HUES6 (cell line): ENCODE results near the gene CDC5L.
A peak's percentile ranks its signal among the peaks of the same experiment; 100 is the strongest.
"Not testable (repeated sequence)": the region's sequence is repeated elsewhere in the genome, so short reads cannot be mapped to it uniquely, and the experiment has no call there.

Source experiments
- H3K27ac ChIP-seq: 2 replicates; pipeline ENCODE4 v1.7.0; 2013; ENCODE audit warnings: low read depth, mild to moderate bottlenecking, low read length, inconsistent platforms
- H3K27me3 ChIP-seq: 2 replicates; pipeline ENCODE4 v1.6.1; 2013; ENCODE audit warnings: low read length; ENCODE audit not compliant: control insufficient read depth, insufficient read depth
- H3K36me3 ChIP-seq: 2 replicates; pipeline ENCODE4 v1.6.1; 2013; ENCODE audit warnings: low read length; ENCODE audit not compliant: control insufficient read depth, insufficient read depth
- H3K4me1 ChIP-seq: 2 replicates; pipeline ENCODE4 v1.6.1; 2013; ENCODE audit warnings: low read length; ENCODE audit not compliant: control insufficient read depth, insufficient read depth
- H3K4me3 ChIP-seq: 2 replicates; pipeline ENCODE4 v1.5.1; 2013; ENCODE audit warnings: low read depth, low read length
- H3K9ac ChIP-seq: one replicate; pipeline ENCODE4 v1.6.1; 2013; ENCODE audit warnings: mild to moderate bottlenecking, low read length
- H3K9me3 ChIP-seq: 2 replicates; pipeline ENCODE4 v1.6.1; 2013; ENCODE audit warnings: low read depth, low read length; ENCODE audit not compliant: control insufficient read depth, insufficient read depth

CDC5L gene

DNA sequence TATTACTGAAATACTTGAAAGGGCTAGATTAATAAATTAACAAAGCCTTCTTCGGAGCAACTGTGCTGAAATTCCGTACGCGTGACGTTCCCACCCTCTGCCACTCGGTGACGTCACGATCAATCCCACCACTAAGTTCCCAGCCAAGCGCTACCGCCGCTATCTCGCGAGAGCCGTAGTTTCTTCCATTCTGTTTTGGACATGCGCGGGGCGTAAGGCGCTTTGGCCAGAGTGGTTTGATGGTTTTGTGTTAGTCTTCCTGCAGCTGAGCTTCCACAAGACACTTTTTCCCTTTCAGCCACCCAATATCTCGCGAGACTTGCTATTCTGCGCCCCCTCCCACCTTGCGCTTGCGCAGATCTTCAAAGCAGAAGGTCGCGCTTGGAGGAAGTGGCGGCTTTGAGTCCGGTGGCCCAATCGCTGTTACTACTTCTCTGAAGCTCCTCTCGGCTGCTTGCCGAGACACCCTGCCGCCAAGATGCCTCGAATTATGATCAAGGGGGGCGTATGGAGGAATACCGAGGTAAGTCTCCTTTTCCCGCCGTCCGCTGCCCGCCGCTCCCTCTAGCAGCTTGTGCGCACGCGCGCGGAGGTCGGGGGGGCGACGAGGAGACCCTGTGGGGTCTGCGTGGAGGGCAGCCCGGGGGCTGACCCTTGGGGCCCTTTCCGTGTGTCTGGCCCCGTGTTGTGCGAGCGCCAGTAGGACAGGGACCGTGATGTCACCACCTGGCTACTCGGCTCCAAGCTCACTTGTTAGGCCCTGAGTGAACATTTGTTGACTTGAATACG, at the start of gene CDC5L:
Gene CDC5L, plus strand, starts transcription at position 361 of the 789 bp plus-strand sequence. Its CDS starts 118 bp downstream, at position 479.
- H3K9me3 ChIP-seq: no peaks in the 10 kb centered on the region
- H3K9ac ChIP-seq: peak within 1 kb of the TSS; percentile 99
- H3K27ac ChIP-seq: peak within 1 kb of the TSS; percentile 97
- H3K4me3 ChIP-seq: peak within 1 kb of the TSS; percentile 94
- H3K27me3 ChIP-seq: no peaks in the 10 kb centered on the region
- H3K36me3 ChIP-seq: peaks cover 21% of the 10 kb centered on the region
- peaks cover 12% of the 10 kb centered on the region; the same call in 1 of the 2 replicates for H3K4me1 ChIP-seq

DNA sequence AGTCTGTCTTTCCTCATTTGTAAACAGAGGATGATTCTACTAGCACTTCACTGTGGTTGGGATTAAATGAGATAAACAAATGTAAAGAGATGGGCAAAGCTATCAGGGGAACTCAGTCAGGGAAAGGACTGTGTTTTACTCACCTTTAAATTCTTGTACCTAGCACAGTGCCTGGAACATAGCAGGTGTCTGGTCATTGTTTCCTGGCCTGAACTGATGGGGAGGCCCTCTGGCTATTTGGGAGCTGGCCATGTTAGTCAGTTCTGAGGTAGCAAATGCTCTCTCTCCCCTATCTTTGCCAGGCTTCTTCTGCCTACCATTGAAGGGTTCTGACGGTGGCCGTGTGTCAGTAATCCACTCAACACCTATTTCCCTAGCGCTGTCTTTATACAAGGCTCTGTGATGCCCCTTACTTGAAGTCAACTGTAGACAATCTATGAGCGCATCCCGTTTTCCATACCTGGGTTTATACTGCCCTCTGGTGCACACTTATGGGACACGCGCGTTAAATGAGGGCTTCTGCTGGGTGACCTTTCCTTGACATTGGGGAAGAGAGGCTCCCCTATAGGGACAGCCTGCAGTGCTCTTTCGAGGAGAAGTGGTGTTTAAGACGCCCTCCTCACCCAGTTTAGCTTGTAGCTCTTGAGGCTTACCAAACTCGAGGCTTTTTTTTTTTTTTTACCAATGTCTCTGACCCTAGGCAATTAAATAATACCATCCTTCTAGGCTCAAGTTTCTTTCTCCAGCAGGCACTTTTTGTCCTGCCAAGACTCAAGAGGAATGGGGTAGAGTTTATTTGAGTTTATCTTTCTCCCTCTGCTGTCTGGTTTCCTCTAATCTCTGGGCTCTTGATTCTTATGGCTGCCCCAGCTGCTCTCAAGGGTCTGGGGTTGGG, 49.0 kb upstream of the CDC5L start:
- H3K36me3 ChIP-seq: no peaks in the 10 kb centered on the region
- no peak overlapping the region for H3K9ac ChIP-seq
- H3K4me3 ChIP-seq: no peak overlapping the region
- H3K27me3 ChIP-seq: peaks cover 23% of the 10 kb centered on the region
- no peaks in the 10 kb centered on the region for H3K9me3 ChIP-seq
- peaks cover 11% of the 10 kb centered on the region for H3K4me1 ChIP-seq
- H3K27ac ChIP-seq: no peak overlapping the region

DNA sequence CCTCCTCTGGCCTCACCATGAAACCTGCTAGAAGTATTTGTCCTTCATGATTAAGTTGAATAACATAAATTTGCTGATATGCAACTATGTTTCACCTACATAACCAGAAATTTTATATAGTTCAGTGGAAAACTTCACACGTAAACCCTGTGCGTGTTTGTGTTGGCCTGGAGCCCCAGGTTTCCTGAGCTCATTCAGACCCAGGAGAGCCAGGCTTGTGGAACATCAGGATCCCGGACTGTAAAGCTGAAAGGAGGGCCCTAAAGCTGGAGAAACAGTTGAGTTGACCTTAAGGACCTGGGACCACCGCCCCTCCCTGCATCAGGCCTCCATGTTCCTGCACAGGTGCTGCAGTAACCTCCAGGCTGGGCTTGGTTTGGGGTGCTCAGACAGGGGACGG, 48.2 kb upstream of the CDC5L start:
- peaks cover 31% of the 10 kb centered on the region for H3K27me3 ChIP-seq

DNA sequence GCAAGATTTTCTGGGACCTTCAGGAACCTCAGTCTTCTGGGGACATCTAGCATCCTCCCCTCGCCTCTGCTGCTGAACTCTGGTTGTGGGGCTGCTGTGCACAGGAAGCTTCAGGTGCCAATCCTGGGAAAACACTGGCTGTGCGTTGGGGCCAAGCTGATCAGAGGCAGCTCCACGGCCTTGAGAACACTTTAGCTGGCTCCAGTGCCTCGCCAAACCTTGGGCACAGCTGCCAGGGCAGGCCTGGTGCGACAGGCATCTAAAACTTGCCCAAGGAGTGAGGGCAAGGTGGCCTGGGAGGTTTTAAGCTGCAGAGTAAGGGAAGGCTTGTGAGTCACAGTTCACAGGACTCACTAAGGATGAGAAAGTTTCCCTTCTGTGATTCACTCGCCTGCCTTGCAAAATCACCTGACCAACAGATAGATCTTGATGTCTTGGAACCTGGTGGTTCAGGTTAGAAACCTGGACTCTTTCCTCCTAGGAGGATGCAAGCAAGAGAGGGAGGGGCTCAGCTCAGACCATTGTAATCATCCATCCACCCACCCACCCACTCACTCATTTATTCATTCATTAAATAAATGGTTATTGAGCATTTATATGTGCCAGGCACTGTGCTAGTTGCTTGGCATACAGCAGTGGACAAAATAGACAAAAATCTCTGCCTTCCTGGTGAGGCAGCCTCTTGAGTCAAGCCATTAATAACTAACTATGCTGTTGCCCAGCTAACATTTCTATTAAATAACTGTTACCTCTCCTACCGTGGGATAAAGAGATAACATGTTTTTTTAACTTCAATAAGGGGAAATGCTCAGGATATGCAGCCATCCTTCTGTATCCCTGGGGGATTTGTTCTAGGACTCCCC, 47.5 kb upstream of the CDC5L start:
- Histone ChIP-seq H3K27me3 (peaks cover 31% of the 10 kb centered on the region), H3K27ac (no peak overlapping the region), H3K4me3 (no peak overlapping the region), H3K4me1 (peaks cover 11% of the 10 kb centered on the region), H3K9ac (no peak overlapping the region), H3K9me3 (no peaks in the 10 kb centered on the region), H3K36me3 (no peaks in the 10 kb centered on the region)

More for the DNA sequence above, 48.2 kb upstream of the CDC5L start:
- Histone ChIP-seq H3K4me1 (peaks cover 11% of the 10 kb centered on the region), H3K36me3 (no peaks in the 10 kb centered on the region), H3K9me3 (no peaks in the 10 kb centered on the region), H3K27ac (no peak overlapping the region), H3K9ac (no peak overlapping the region), H3K4me3 (no peak overlapping the region)

DNA sequence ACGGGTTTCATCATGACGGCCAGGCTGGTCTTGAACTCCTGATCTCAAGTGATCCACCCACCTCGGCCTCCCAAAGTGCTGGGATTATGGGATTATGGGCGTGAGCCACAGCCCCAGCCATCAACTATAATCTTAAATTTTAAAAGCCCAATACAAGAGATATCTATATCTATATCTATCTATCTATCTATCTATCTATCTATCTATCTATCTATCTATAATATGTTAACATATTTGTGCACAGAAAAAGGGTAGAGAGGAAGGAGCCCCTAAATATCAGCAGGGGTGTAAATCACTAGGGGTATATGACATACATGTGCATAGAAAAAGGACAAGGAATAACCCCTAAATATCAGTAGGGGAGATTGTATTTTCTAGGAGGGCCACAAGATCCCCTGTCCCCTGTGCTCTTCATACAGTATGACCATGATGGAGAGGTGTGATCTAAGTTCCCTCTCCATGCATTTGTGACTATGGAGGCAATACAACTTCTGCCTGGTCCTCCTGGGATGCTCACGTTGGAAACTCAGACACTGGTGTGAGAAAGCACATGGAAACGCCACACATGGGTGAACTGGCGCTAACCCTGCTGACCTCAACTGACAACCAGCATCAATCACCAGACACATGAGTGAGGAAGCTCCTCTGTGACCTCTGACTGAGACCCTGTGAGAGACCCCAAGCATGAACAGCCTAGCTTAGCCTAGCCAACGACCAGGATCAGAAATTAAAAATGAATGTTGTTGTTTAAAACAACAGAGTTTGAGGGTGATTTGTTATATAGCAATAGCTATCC, 46.2 kb upstream of the CDC5L start:
- peaks cover 31% of the 10 kb centered on the region for H3K27me3 ChIP-seq
- peaks cover 4% of the 10 kb centered on the region; the same call in 1 of the 2 replicates for H3K4me1 ChIP-seq
- H3K27ac ChIP-seq: no peak overlapping the region
- no peaks in the 10 kb centered on the region for H3K9me3 ChIP-seq
- H3K36me3 ChIP-seq: no peaks in the 10 kb centered on the region
- H3K4me3 ChIP-seq: no peak overlapping the region
- H3K9ac ChIP-seq: no peak overlapping the region

DNA sequence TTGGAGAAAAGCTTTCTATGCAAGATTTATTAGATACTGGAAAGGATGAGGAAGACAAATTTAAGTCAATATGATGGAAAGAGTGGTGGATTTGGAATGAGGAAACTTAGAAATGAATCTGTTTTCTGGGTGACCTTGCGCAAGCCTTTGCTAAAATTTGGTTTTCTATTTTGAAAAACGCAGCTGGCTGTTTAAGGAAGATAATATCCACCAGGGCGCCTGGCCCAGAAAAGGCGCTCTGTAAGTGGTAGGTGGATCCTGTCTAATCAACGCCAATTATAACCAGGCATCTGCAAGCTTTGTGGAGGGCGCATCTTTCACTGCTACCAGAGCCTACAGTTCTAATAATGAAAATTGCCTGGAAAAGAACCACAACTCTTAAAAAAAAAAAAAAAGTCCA, 45.5 kb upstream of the CDC5L start:
- no peak overlapping the region for H3K4me3 ChIP-seq
- no peak overlapping the region for H3K9ac ChIP-seq
- no peaks in the 10 kb centered on the region for H3K9me3 ChIP-seq
- H3K27me3 ChIP-seq: peaks cover 31% of the 10 kb centered on the region
- peaks cover 3% of the 10 kb centered on the region; the same call in 1 of the 2 replicates for H3K4me1 ChIP-seq
- no peaks in the 10 kb centered on the region for H3K36me3 ChIP-seq
- no peak overlapping the region for H3K27ac ChIP-seq

DNA sequence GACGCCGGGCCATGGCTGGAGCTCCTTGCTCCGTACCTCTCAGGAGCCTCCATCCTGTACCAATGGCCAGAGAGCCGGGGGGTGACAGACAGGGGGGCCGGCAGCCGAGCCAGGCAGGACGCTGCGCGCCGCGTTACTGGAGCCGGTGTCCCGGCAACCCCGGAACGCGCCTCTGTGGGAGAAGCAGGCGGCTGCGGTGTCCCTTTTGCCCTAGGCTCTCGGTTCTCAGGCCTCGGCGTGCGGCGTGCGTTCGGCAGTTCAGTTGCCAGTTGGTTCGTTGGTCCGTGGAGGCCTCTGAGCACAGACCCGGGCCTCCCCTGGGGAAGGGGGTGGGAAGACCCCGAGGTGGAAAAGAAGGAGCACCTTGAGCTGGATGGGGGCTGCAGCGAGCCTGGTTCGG, 45.0 kb upstream of the CDC5L start, which contains the start of gene SPATS1:
Gene SPATS1, plus strand, starts transcription at position 162 of the 400 bp plus-strand sequence. CDS start 446 bp downstream, outside the sequence.
- no peaks in the 10 kb centered on the region for H3K36me3 ChIP-seq
- H3K27ac ChIP-seq: no peak within 1 kb of the TSS
- H3K9ac ChIP-seq: no peak within 1 kb of the TSS
- H3K27me3 ChIP-seq: peaks cover 31% of the 10 kb centered on the region
- H3K4me3 ChIP-seq: peak within 1 kb of the TSS; percentile 16; the same call in 1 of the 2 replicates
- H3K9me3 ChIP-seq: no peaks in the 10 kb centered on the region
- peaks cover 3% of the 10 kb centered on the region; the same call in 1 of the 2 replicates for H3K4me1 ChIP-seq

DNA sequence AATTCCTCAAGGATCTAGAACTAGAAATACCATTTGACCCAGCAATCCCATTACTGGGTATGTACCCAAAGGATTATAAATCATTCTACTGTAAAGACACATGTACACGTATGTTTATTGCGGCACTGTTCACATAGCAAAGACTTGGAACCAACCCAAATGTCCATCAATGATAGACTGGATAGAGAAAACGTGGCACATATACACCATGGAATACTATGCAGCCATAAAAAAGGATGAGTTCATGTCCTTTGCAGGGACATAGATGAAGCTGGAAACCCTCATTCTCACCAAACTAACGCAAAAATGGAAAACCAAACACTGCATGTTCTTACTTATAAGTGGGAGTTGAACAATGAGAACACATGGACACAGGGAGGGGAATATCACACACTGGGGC, 40.7 kb upstream of the CDC5L start:
- peaks cover 13% of the 10 kb centered on the region for H3K4me1 ChIP-seq
- not testable (repeated sequence) for H3K27ac ChIP-seq, H3K9ac ChIP-seq, H3K4me3 ChIP-seq, H3K36me3 ChIP-seq, H3K9me3 ChIP-seq
- H3K27me3 ChIP-seq: peaks cover 24% of the 10 kb centered on the region

DNA sequence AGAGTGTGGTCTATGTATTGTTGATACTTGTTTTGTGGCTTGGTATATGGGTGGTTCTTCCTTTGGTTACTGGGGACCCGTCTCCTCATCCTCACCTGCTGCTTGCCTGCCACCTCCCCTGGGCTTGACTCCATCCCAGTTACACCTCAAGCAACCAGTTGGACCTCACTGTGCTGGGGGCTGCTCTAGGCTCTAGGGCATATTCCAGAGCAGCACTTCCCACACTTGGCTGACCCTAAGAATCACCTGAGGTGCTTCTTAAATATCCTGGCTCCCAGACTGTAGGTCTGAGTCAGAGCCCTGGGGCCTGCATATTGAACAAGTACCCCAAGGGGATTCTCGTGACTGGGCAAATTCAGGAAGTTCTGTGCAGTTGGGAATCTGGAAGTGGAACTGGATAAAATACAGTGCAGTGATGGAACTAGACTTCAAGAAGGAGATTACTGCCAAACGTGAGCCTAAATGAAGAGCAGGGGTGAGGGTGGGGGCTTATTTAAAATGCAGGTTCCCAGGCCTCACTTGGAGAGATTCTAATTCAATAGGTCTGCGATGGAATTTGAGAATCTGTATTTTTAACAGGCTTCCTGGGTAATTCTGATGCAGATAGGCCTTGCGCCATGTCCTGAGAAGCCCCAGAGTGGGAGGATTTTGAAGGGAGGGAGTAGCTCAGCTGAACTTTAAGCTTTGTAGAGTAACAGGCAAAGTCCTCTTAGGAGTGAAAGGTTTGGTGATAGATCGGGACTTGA, 37.4 kb upstream of the CDC5L start:
- no peaks in the 10 kb centered on the region for H3K9me3 ChIP-seq

More for the DNA sequence above, 37.4 kb upstream of the CDC5L start:
- H3K36me3 ChIP-seq: no peaks in the 10 kb centered on the region
- H3K4me1 ChIP-seq: peaks cover 11% of the 10 kb centered on the region
- H3K9ac ChIP-seq: peak overlapping the region; percentile 19
- no peaks in the 10 kb centered on the region for H3K27me3 ChIP-seq
- no peak overlapping the region for H3K4me3 ChIP-seq
- no peak overlapping the region for H3K27ac ChIP-seq
